Measurements from ENCODE around the gene CPNE1. TPM values are rescaled to one million over a fixed set of nuclear protein-coding genes. Genes with fewer than 3 reads are reported as not detected.

Gene CPNE1
- total RNA-seq, 4 donors from 2014 or later = 43.3 to 238 (median 103) TPM

DNA sequence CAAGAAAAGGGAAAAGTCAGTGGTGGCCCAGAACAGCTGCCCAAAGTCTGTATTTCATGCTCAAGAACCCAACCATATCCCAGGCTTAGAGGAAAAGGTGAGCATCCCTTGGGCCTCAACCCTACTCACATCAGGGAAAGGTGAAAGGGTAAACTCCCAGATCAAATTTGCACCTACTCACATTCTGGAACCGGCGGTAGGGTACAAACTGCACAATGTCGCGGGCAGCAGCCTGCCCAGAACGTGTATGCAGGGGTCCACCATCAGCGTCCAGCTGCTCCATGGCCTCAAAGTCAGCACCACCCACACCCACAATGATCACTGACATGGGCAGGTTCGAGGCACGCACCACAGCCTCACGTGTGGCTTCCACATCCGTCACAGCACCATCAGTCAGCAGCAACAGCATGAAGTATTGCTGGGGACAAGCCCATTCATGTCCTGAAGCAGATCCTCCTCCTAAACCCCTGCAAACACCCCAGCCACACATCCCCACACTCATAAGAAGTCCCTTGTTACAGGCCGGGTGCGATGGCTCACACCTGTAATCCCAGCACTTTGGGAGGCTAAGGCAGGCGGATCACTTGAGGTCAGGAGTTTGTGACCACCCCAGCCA, 38.2 kb downstream of the CPNE1 start:
- Histone ChIP-seq H3K4me3 (no peak overlapping the region), H3K36me3 (peaks cover 76% of the 10 kb centered on the region)
- WGBS = 93% methylated on average over 7 of the region's 13 CpGs

DNA sequence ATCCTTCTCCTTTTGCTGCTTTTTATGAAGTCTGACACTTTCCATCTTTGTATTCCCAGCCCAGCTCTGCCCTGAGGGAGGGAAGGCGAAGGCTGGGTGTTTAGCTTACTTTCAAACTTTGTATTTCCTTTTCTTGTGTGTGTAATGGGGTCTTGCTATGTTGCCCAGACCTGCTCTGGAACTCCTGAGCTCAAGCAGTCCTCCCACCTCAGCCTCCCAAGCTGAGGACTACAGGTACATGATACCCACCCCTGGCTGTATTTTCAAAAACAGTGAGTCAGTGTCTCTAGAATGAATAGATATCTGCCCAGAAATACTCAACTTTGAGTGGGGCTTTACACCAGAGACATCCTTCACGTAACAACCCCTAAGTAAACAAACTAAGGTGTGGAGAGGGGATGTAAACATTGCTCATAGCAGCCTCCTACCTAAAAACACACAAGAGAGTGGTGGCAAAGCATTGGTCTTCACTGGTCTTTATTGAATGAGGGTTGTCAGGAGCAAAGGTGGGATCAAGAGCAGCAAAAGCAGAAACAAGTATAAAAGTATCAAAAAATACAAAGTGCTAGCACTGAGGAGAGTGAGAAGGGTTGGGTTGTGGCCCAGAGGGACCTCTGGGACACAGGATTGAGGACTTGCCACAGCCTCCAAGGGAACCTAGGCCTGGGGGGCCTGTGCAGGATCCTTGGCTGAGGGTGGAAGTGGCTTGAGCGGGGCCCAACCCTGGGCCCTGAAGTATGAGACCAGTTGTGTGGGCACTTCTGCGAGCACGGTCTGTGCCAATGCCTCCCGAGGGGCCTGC, 38.9 kb downstream of the CPNE1 start:
- DNase-seq (ENCODE audit: low spot score in 2 of 2) = no peak
- H3K27ac ChIP-seq = no peak overlapping the region
- H3K4me3 ChIP-seq = no peak overlapping the region
- no peaks in the 10 kb centered on the region for H3K9me3 ChIP-seq
- peaks cover 68% of the 10 kb centered on the region for H3K36me3 ChIP-seq
- no peaks in the 10 kb centered on the region for H3K4me1 ChIP-seq
- TF ChIP-seq POLR2AphosphoS5 (IDR thresholded peaks at IDR 0.05) (no peak), POLR2A (IDR thresholded peaks at IDR 0.05) (no peak), EP300 (IDR thresholded peaks at IDR 0.05) (no peak)
- TF ChIP-seq, protein P1, sequence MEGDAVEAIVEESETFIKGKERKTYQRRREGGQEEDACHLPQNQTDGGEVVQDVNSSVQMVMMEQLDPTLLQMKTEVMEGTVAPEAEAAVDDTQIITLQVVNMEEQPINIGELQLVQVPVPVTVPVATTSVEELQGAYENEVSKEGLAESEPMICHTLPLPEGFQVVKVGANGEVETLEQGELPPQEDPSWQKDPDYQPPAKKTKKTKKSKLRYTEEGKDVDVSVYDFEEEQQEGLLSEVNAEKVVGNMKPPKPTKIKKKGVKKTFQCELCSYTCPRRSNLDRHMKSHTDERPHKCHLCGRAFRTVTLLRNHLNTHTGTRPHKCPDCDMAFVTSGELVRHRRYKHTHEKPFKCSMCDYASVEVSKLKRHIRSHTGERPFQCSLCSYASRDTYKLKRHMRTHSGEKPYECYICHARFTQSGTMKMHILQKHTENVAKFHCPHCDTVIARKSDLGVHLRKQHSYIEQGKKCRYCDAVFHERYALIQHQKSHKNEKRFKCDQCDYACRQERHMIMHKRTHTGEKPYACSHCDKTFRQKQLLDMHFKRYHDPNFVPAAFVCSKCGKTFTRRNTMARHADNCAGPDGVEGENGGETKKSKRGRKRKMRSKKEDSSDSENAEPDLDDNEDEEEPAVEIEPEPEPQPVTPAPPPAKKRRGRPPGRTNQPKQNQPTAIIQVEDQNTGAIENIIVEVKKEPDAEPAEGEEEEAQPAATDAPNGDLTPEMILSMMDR (IDR thresholded peaks at IDR 0.05) = no peak
- no peaks in the 10 kb centered on the region for H3K27me3 ChIP-seq
- 88% methylated on average over 6 of the region's 6 CpGs for WGBS

More for the DNA sequence above, 38.2 kb downstream of the CPNE1 start:
- no peak overlapping the region for H3K27ac ChIP-seq
- TF ChIP-seq, protein P1 (IDR thresholded peaks at IDR 0.05) = no peak
- TF ChIP-seq EP300 (IDR thresholded peaks at IDR 0.05) (no peak), POLR2A (IDR thresholded peaks at IDR 0.05) (no peak), POLR2AphosphoS5 (IDR thresholded peaks at IDR 0.05) (no peak)
- DNase-seq (ENCODE audit: low spot score in 2 of 2) = no peak
- no peaks in the 10 kb centered on the region for H3K9me3 ChIP-seq
- no peaks in the 10 kb centered on the region for H3K27me3 ChIP-seq
- H3K4me1 ChIP-seq = no peaks in the 10 kb centered on the region

DNA sequence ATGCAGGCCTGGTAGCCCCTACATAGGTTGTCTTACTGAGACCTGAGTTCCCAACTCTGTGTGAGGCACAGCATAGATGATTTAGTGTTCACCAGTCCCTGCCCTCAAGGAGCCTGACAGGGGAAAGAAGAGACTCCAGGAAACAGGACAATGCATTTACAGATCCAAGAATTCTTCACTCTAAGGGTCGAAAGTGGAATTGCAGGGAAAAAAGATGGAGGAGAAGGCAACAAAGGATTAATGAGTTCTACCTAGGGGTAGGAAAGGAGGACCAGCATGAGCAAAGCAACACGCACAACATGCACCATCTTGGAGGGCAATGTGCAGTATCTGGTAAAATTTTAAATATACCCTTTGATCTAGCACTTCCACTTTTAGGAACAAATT, 43.1 kb downstream of the CPNE1 start:
- Histone ChIP-seq H3K9me3 (no peaks in the 10 kb centered on the region), H3K36me3 (peaks cover 28% of the 10 kb centered on the region), H3K4me1 (peaks cover 32% of the 10 kb centered on the region), H3K27me3 (no peaks in the 10 kb centered on the region), H3K27ac (no peak overlapping the region), H3K4me3 (no peak overlapping the region)
- no peak for TF ChIP-seq POLR2AphosphoS5 (IDR thresholded peaks at IDR 0.05)
- TF ChIP-seq POLR2A (IDR thresholded peaks at IDR 0.05) = no peak
- no peak for TF ChIP-seq EP300 (IDR thresholded peaks at IDR 0.05)
- TF ChIP-seq, protein P1 (IDR thresholded peaks at IDR 0.05) = no peak
- WGBS = 86% methylated on average over 2 of the region's 2 CpGs
- no peak for DNase-seq (ENCODE audit: low spot score in 2 of 2)

DNA sequence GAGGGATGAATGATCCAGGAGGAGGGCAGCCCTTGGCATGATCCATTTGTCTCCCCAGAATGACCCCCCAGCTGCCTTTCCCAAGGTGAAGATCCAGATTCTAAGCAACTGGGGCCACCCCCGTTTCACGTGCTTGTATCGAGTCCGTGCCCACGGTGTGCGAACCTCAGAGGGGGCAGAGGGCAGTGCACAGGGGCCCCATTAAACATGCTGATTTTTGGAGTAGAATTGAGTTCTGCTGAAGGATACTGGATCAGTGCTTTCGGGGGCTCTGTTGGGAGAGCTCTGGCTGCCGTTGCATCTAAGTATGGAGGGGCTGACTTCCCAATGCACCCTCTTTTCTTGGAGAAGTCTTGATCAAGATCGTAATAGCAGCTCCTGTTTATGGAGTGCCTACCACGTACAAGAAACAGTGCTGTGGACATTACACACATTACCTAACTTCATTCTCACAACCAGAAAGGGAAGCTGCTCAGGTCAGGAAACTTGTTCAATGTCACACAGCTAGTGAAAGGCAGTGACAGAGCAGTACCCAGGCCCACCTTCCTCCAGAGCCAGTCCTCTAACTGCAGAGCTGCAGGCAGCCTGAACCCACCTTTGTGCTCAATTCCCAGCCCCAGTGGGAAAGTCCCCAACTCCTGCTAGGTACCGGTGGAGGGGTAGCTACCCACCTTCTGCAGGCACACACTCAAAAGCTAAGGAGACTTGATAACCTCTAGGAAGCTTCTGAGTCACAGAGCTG, 43.7 kb downstream of the CPNE1 start:
- H3K27ac ChIP-seq = no peak overlapping the region
- peaks cover 22% of the 10 kb centered on the region for H3K36me3 ChIP-seq
- TF ChIP-seq POLR2A (IDR thresholded peaks at IDR 0.05) (no peak), EP300 (IDR thresholded peaks at IDR 0.05) (no peak), POLR2AphosphoS5 (IDR thresholded peaks at IDR 0.05) (no peak)
- TF ChIP-seq, protein P1 (IDR thresholded peaks at IDR 0.05) = no peak
- H3K4me3 ChIP-seq = no peak overlapping the region
- no peak for DNase-seq (ENCODE audit: low spot score in 2 of 2)
- peaks cover 32% of the 10 kb centered on the region for H3K4me1 ChIP-seq
- no peaks in the 10 kb centered on the region for H3K27me3 ChIP-seq
- 93% methylated on average over 10 of the region's 11 CpGs for WGBS
- H3K9me3 ChIP-seq = no peaks in the 10 kb centered on the region
